Measurements from ENCODE around the gene HAPSTR1.

HAPSTR1 gene

DNA sequence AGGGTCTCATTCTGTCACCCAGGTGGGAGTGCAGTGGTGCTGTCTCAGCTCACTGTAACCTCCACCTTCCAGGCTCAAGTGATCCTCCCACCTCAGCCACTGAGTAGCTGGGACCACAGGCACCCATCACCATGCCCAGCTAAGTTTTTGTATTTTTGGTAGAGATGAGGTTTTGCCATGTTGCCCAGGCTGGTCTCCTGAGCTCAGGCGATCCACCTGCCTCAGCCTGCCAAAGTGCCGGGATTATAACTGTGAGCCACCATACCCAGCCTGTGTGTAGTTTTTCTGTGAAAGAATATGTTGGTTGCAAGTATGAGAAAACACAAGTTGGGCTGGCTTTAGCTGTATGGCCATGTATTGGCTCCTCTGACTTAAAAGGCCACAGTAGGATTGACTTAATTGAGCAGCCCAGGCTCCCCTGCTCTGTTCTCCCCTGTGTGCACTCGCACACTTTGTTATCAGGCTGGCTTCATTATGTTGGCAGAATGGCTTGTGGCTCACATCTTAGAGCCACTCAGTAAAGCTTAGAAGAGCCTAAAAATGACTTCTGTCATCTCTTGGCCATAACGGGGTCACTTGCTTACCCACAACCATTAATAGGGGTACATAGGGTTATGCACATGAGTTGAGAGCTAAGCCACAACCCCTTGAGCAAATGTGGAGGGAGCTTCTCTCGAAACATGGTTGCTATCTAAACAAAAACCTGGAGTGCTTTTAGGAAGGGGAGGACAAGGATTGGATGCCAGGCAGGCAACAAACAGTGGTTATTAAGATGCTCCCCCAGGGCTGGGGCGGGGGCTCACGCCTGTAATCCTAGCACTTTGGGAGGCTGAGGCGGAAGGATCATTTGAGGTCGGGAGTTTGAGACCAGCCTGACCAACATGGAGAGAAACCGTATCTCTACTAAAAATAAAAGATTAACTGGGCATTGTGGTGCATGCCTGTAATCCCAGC is 6.1 kb downstream of the HAPSTR1 start:
- DNase-seq: no peak

- DNase-seq: no peak
Measured at GRCh38 chr16:9098377-9099090, 7.1 kb downstream of the HAPSTR1 start.

DNA sequence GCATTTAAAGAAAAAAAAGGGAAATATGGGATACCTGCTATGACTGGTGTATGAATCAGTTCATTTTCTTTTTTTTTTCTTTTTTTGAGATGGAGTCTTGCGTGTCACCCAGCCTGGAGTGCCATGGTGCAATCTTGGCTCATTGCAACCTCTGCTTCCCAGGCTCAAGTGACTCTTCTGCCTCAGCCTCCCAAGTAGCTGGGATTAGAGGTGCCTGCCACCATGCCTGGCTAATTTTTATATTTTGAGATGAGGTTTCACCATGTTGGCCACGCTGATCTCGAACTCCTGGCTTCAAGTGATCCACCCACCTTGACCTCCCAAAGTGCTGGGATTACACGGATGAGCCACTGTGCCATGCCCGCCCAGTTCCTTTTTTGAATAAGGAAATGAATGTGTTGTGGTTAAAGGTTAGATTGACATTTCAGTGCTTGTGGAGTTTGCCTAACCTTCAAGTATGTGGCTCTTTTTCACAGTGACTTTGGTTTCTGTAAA is 7.7 kb downstream of the HAPSTR1 start:
- peak; percentile 64 to 81 for DNase-seq

DNA sequence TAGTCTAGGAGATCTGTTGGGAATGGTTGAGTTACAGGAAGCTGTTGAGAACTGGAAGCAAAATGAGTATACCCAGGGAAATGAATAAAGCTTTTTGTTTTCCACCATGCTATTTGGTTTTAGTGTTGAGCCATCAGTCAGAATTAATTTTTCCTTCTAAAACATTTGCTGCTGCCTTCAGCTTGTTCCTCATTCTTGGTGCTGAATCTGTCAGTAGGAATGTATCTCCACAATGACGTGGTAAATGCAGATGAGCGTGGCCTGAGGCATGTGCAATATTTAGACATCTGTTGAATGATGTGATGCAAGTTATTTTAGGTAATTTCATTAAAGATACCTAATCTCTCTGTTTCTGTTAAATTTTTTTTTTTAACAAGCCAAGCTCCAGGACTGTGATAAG is 10.9 kb downstream of the HAPSTR1 start:
- DNase-seq: peak; percentile 53 to 62

DNA sequence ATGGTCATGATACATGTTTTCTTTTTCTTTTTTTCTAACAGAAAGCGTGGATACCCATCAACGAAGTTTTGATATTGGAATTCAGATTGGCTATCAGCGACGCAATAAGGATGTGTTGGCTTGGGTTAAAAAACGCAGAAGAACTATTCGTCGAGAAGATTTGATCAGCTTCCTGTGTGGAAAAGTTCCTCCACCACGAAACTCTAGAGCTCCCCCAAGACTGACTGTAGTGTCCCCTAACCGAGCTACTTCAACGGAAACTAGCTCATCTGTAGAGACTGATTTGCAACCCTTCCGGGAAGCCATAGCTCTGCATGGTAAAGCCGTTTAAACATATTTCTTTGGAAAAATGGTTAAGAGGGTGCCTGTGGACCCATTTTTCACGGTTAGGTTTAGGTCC is 11.5 kb downstream of the HAPSTR1 start:
- no peak for DNase-seq

GRCh38 chr16:9103546-9103945 is 12.1 kb downstream of the HAPSTR1 start:
- no peak for DNase-seq

- DNase-seq: no peak
Measured at GRCh38 chr16:9105189-9105588, 13.7 kb downstream of the HAPSTR1 start.

DNA sequence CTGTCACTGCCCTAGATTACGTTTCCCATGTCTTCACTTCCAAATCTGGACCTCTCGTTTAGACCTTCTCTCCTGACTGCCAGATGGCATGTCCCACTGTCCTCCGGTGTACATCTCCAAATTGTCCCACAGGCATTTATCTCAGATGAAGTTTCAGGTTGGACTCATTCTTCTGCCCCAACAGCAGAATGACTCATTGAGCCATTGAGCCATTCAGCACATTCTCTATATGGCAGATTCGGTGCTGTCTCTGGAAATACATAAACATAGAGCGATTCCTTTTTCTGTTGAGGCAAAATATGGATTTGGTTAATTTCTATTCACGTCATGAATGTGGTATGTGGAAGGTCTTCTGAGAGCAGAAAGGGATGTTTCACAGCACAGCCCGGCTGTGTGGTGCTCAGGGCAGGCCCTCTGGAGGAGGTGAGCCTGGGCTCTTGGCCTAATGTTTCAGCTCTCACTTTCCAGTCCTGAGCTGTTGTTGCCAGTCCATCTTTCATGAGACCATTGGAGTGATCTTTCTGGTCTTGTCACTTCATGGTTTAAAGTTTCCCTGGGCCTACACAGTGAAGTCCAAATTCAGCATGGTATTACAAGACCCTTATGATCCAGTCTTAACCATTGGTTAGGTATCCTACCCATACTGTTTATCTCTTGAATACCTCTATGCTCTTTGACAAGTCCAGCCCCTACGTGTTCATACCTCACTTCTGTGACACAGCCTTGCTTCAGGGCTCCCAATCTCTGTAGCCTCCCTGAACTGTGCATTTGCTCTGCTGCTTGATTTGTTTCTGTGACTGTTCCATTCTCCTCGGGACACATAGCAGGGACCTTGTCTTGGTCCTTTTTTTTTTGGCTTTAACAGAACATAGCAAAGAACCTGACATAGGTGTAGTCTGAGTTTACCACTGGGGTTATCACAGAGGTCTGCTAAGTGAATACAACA is 15.9 kb downstream of the HAPSTR1 start:
- no peak for DNase-seq

DNA sequence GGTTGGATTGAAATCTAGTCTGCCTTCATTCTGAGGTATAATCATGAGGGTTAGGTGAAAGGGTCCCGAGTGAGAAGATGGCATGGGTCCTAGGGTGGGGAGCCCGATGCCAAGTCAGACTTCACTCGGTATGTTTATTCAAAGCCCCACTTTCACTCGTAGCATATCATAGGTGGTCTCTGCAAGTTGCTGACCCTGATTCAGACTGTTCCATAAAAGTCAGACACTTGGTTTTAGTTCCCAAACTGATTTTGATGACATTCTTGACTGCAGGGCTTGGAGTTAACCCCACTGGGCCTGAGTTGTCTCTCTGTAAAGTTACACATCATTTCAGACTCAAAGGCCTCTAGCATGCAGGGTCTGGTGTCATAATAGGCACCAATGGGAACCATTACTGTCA is 17.8 kb downstream of the HAPSTR1 start:
- no peak for DNase-seq

GRCh38 chr16:9112166-9112843 is 20.9 kb downstream of the HAPSTR1 start:
- DNase-seq: no peak

GRCh38 chr16:9112844-9113186 is 21.4 kb downstream of the HAPSTR1 start:
- peak in 1 of 2 donors; percentile 27 for DNase-seq

- DNase-seq: no peak
Measured at GRCh38 chr16:9113707-9114106, 22.3 kb downstream of the HAPSTR1 start.

DNA sequence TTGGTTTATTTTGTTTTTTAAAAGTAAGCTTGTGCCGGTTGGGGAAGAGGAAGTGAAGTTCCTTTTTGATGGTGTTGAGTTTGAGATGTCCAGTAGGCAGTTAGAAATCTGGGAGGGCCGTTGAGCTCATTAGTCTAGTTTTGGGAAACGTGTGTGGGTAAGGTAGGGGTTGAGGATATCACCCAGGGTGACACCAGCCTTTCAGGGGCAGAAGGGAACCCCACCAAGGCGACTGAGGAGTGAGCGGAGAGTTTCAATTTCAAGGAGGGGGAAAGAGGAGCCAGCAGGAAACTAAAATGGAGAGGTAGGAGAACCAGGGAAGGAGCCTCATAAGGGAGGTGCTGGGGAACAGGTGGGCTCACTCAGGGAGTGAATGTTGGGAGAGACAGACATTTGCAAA is 22.7 kb downstream of the HAPSTR1 start:
- DNase-seq: no peak

- DNase-seq: no peak
Measured at GRCh38 chr16:9114842-9115241, 23.4 kb downstream of the HAPSTR1 start.

GRCh38 chr16:9115277-9115676 is 23.8 kb downstream of the HAPSTR1 start:
- DNase-seq: no peak

- DNase-seq: no peak
Measured at GRCh38 chr16:9116141-9116540, 24.7 kb downstream of the HAPSTR1 start.

GRCh38 chr16:9118170-9118569 is 26.7 kb downstream of the HAPSTR1 start:
- peak; percentile 69 to 77 for DNase-seq

DNA sequence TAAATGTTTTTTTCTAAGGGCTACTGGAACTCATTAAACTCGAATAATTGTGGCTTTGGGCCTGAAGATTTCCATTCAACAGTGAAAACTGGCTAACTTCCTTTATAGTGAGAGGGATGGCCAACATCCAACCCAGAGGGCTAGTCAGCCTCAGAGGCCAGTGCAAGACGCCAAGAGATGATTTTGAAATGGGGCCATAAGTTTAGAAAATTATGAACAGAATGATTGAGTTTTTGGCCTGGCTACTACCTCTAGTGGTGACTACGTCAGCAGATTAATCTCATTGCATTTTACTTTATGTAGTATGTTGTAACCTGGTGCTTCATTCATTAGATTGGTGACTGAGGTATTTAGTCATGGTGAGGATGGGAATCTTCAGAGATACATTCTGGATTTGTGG is 28.4 kb downstream of the HAPSTR1 start:
- DNase-seq: peak in 1 of 2 donors; percentile 41

DNA sequence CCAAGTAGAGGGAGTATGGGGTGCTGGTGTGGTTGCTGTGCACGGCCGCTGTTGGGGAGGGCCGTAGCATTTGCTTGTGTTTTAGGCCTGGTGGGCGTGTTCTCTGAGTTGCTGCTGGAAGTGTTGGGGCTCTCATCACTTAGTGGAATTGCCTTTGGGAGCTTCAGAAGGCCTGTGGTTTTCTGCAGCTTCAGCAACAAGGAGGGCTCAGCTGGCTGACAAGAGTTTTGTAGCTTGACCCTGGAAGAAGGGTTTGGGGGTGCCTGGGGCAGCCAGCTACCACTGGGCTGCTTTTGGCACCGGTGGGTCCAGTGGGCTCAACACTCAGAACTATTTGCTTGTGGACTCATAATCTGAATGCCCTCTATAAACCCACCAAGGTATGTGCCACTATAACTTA is 30.9 kb downstream of the HAPSTR1 start:
- DNase-seq: no peak

DNA sequence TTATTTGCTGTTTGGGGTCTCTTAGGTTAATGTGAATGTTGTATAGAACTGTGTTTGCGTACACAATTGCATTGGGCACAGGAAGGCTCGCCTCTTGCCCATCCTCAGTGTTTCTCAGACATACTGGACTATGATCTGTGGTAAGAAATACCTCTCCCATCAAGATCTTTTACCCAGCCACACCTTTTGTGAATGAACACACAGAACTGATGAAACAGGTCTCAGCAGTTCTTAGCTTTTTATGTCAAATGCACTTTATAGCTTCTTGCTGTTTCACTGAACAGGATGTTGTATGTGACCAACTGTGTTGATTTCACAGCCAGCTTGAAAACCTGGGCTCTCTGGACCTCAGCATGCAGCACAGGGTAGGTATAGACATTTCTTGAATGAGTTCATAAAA is 31.5 kb downstream of the HAPSTR1 start:
- DNase-seq: no peak

DNA sequence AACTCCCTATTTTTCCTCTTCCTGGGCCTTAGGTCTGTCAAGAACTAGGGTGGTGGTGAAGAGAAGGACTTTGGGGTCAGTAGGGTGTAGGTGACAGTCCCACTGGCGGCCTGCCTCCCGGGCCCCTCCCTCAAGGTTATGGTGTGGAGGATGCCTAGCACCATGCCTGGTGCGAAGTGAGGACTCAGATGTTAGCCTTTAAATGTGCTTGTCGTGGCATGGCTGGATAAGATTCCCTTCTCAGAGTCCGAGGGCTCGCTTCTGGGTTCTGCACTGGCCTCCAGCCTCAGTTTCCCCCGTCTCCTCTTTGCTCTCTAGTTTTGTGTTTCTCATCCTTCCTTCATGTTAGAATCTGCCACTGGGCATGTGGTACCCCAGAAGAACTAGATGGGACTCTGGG is 32.0 kb downstream of the HAPSTR1 start:
- DNase-seq: no peak

DNA sequence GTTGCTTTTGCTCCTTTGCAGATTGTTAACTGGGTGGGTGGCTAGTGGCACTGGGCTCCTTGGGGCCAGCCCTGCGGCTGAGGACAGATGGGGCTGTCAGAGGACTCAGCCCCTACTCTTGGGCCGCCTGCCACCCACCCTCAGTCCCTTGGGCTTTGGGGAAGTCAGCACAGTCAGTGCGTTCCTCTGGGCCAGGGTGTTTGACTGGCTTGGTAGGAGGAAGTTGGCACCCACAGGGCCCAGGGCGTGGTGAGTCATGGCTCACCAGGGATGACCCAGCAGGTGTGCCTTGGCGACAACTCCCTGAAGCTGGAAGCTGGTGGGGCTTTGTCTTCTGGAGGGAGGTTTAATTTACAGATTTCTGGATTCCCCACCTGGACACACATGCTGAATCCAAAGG is 32.4 kb downstream of the HAPSTR1 start:
- DNase-seq: peak; percentile 82 to 95
